ENCODE results near the gene COPZ1. TPM values are rescaled to one million over a fixed set of nuclear protein-coding genes. Genes with fewer than 3 reads are reported as not detected.

Gene COPZ1
- polyA plus RNA-seq, 2 donors, result 48.8 to 85.0 TPM

- H3K27ac ChIP-seq (ENCODE audit: low read depth in 2 of 2, low read length in 1 of 2), result peak within 1 kb of the TSS; percentile 64 to 91
- H3K9me3 ChIP-seq (ENCODE audit: control insufficient read depth in 2 of 2, insufficient read depth in 1 of 2, low read depth in 1 of 2, low read length in 1 of 2), result no peaks in the 10 kb centered on the region
- no peaks in the 10 kb centered on the region for H3K27me3 ChIP-seq (ENCODE audit: control insufficient read depth in 1 of 2, insufficient read depth in 2 of 2, low read length in 2 of 2)
- H3K36me3 ChIP-seq (ENCODE audit: control insufficient read depth in 2 of 2, insufficient read depth in 2 of 2, low read length in 1 of 2), result no peaks in the 10 kb centered on the region
- 90 to 95% methylated on average over 1 of the region's 1 CpG for WGBS, 2 donors
- peaks cover 0 to 27% of the 10 kb centered on the region in 2 donors for H3K4me1 ChIP-seq (ENCODE audit: control insufficient read depth in 2 of 2, insufficient read depth in 2 of 2, low read length in 1 of 2)
- no peak within 1 kb of the TSS for H3K4me3 ChIP-seq (ENCODE audit: low read depth in 1 of 2, low read length in 2 of 2)
Observed at GRCh38 chr12:54384591-54385041, 59.7 kb downstream of the COPZ1 start, which contains the start of gene ZNF385A. ZNF385A (minus strand) TSS chr12:54384733; CDS start chr12:54384514, 219 bp downstream.

- H3K36me3 ChIP-seq (ENCODE audit: control insufficient read depth in 2 of 2, insufficient read depth in 2 of 2, low read length in 1 of 2), result no peaks in the 10 kb centered on the region
- peak overlapping the region; percentile 64 to 65 for H3K27ac ChIP-seq (ENCODE audit: low read depth in 2 of 2, low read length in 1 of 2)
- no peak overlapping the region for H3K4me3 ChIP-seq (ENCODE audit: low read depth in 1 of 2, low read length in 2 of 2)
- H3K9me3 ChIP-seq (ENCODE audit: control insufficient read depth in 2 of 2, insufficient read depth in 1 of 2, low read depth in 1 of 2, low read length in 1 of 2), result no peaks in the 10 kb centered on the region
- no peaks in the 10 kb centered on the region for H3K27me3 ChIP-seq (ENCODE audit: control insufficient read depth in 1 of 2, insufficient read depth in 2 of 2, low read length in 2 of 2)
- WGBS, 2 donors, result 57 to 66% methylated on average over 10 of the region's 10 CpGs
- H3K4me1 ChIP-seq (ENCODE audit: control insufficient read depth in 2 of 2, insufficient read depth in 2 of 2, low read length in 1 of 2), result peaks cover 0 to 32% of the 10 kb centered on the region in 2 donors
Observed at GRCh38 chr12:54385251-54385914, 60.5 kb downstream of the COPZ1 start.

- H3K27me3 ChIP-seq (ENCODE audit: control insufficient read depth in 1 of 2, insufficient read depth in 2 of 2, low read length in 2 of 2), result no peaks in the 10 kb centered on the region
- WGBS, 2 donors, result 83 to 89% methylated on average over 3 of the region's 3 CpGs
- H3K4me3 ChIP-seq (ENCODE audit: low read depth in 1 of 2, low read length in 2 of 2), result no peak overlapping the region
- H3K36me3 ChIP-seq (ENCODE audit: control insufficient read depth in 2 of 2, insufficient read depth in 2 of 2, low read length in 1 of 2), result no peaks in the 10 kb centered on the region
- peaks cover 0 to 32% of the 10 kb centered on the region in 2 donors for H3K4me1 ChIP-seq (ENCODE audit: control insufficient read depth in 2 of 2, insufficient read depth in 2 of 2, low read length in 1 of 2)
- peak overlapping the region; percentile 65 to 86 for H3K27ac ChIP-seq (ENCODE audit: low read depth in 2 of 2, low read length in 1 of 2)
- no peaks in the 10 kb centered on the region for H3K9me3 ChIP-seq (ENCODE audit: control insufficient read depth in 2 of 2, insufficient read depth in 1 of 2, low read depth in 1 of 2, low read length in 1 of 2)
Observed at GRCh38 chr12:54386403-54387113, 61.6 kb downstream of the COPZ1 start.

GRCh38 chr12:54387114-54387467, 62.2 kb downstream of the COPZ1 start:
- H3K4me3 ChIP-seq (ENCODE audit: low read depth in 1 of 2, low read length in 2 of 2), result no peak overlapping the region
- H3K27ac ChIP-seq (ENCODE audit: low read depth in 2 of 2, low read length in 1 of 2), result peak overlapping the region; percentile 65 to 86
- peaks cover 0 to 32% of the 10 kb centered on the region in 2 donors for H3K4me1 ChIP-seq (ENCODE audit: control insufficient read depth in 2 of 2, insufficient read depth in 2 of 2, low read length in 1 of 2)
- no peaks in the 10 kb centered on the region for H3K27me3 ChIP-seq (ENCODE audit: control insufficient read depth in 1 of 2, insufficient read depth in 2 of 2, low read length in 2 of 2)
- WGBS, 2 donors, result 83 to 89% methylated on average over 3 of the region's 3 CpGs
- H3K9me3 ChIP-seq (ENCODE audit: control insufficient read depth in 2 of 2, insufficient read depth in 1 of 2, low read depth in 1 of 2, low read length in 1 of 2), result no peaks in the 10 kb centered on the region
- no peaks in the 10 kb centered on the region for H3K36me3 ChIP-seq (ENCODE audit: control insufficient read depth in 2 of 2, insufficient read depth in 2 of 2, low read length in 1 of 2)

GRCh38 chr12:54388237-54389133, 63.6 kb downstream of the COPZ1 start:
- no peaks in the 10 kb centered on the region for H3K9me3 ChIP-seq (ENCODE audit: control insufficient read depth in 2 of 2, insufficient read depth in 1 of 2, low read depth in 1 of 2, low read length in 1 of 2)
- H3K4me1 ChIP-seq (ENCODE audit: control insufficient read depth in 2 of 2, insufficient read depth in 2 of 2, low read length in 1 of 2), result peaks cover 0 to 35% of the 10 kb centered on the region in 2 donors
- no peak overlapping the region for H3K4me3 ChIP-seq (ENCODE audit: low read depth in 1 of 2, low read length in 2 of 2)
- no peaks in the 10 kb centered on the region for H3K27me3 ChIP-seq (ENCODE audit: control insufficient read depth in 1 of 2, insufficient read depth in 2 of 2, low read length in 2 of 2)
- peak overlapping the region; percentile 76 to 92 for H3K27ac ChIP-seq (ENCODE audit: low read depth in 2 of 2, low read length in 1 of 2)
- 44 to 57% methylated on average over 4 of the region's 4 CpGs for WGBS, 2 donors
- H3K36me3 ChIP-seq (ENCODE audit: control insufficient read depth in 2 of 2, insufficient read depth in 2 of 2, low read length in 1 of 2), result no peaks in the 10 kb centered on the region

- peaks cover 0 to 35% of the 10 kb centered on the region in 2 donors for H3K4me1 ChIP-seq (ENCODE audit: control insufficient read depth in 2 of 2, insufficient read depth in 2 of 2, low read length in 1 of 2)
- WGBS, 2 donors, result 61 to 78% methylated on average over 3 of the region's 3 CpGs
- no peaks in the 10 kb centered on the region for H3K9me3 ChIP-seq (ENCODE audit: control insufficient read depth in 2 of 2, insufficient read depth in 1 of 2, low read depth in 1 of 2, low read length in 1 of 2)
- no peak overlapping the region for H3K4me3 ChIP-seq (ENCODE audit: low read depth in 1 of 2, low read length in 2 of 2)
- peak overlapping the region; percentile 76 to 92 for H3K27ac ChIP-seq (ENCODE audit: low read depth in 2 of 2, low read length in 1 of 2)
- H3K36me3 ChIP-seq (ENCODE audit: control insufficient read depth in 2 of 2, insufficient read depth in 2 of 2, low read length in 1 of 2), result no peaks in the 10 kb centered on the region
- H3K27me3 ChIP-seq (ENCODE audit: control insufficient read depth in 1 of 2, insufficient read depth in 2 of 2, low read length in 2 of 2), result no peaks in the 10 kb centered on the region
Observed at GRCh38 chr12:54389134-54389508, 64.2 kb downstream of the COPZ1 start.

GRCh38 chr12:54389607-54390175, 64.8 kb downstream of the COPZ1 start:
- 56 to 72% methylated on average over 5 of the region's 5 CpGs for WGBS, 2 donors
- Histone ChIP-seq H3K27ac (ENCODE audit: low read depth in 2 of 2, low read length in 1 of 2) (peak overlapping the region; percentile 76 to 92), H3K27me3 (ENCODE audit: control insufficient read depth in 1 of 2, insufficient read depth in 2 of 2, low read length in 2 of 2) (no peaks in the 10 kb centered on the region), H3K9me3 (ENCODE audit: control insufficient read depth in 2 of 2, insufficient read depth in 1 of 2, low read depth in 1 of 2, low read length in 1 of 2) (no peaks in the 10 kb centered on the region), H3K36me3 (ENCODE audit: control insufficient read depth in 2 of 2, insufficient read depth in 2 of 2, low read length in 1 of 2) (no peaks in the 10 kb centered on the region), H3K4me3 (ENCODE audit: low read depth in 1 of 2, low read length in 2 of 2) (peak overlapping the region; percentile 69 to 83), H3K4me1 (ENCODE audit: control insufficient read depth in 2 of 2, insufficient read depth in 2 of 2, low read length in 1 of 2) (peaks cover 0 to 33% of the 10 kb centered on the region in 2 donors)

GRCh38 chr12:54390176-54390667, 65.3 kb downstream of the COPZ1 start:
- WGBS, 2 donors, result 46 to 62% methylated on average over 6 to 7 of the region's 7 CpGs
- Histone ChIP-seq H3K27ac (ENCODE audit: low read depth in 2 of 2, low read length in 1 of 2) (peak overlapping the region; percentile 76 to 92), H3K4me3 (ENCODE audit: low read depth in 1 of 2, low read length in 2 of 2) (peak overlapping the region; percentile 69 to 83), H3K36me3 (ENCODE audit: control insufficient read depth in 2 of 2, insufficient read depth in 2 of 2, low read length in 1 of 2) (no peaks in the 10 kb centered on the region), H3K4me1 (ENCODE audit: control insufficient read depth in 2 of 2, insufficient read depth in 2 of 2, low read length in 1 of 2) (peaks cover 0 to 33% of the 10 kb centered on the region in 2 donors), H3K9me3 (ENCODE audit: control insufficient read depth in 2 of 2, insufficient read depth in 1 of 2, low read depth in 1 of 2, low read length in 1 of 2) (no peaks in the 10 kb centered on the region), H3K27me3 (ENCODE audit: control insufficient read depth in 1 of 2, insufficient read depth in 2 of 2, low read length in 2 of 2) (no peaks in the 10 kb centered on the region)

Measured in esophagus (tissue), 2 donors.